ENCODE results near the gene HSD17B11.

- no peak for TF ChIP-seq FOXP4 (CRISPR knock-in tag; IDR thresholded peaks at IDR 0.05)
- TF ChIP-seq FOXK1 (CRISPR knock-in tag; IDR thresholded peaks at IDR 0.05) = no peak
Measured at GRCh38 chr4:87321888-87322287, 69.1 kb downstream of the HSD17B11 start.
